HepG2 (cell line): ENCODE measurements around the gene FCGBP.
"Not testable (repeated sequence)": the region's sequence is repeated elsewhere in the genome, so short reads cannot be mapped to it uniquely, and the experiment has no call there.

Source experiments
- CSRNP2 ChIP-seq: sonication (generic); formaldehyde crosslinking; conservative IDR thresholded peaks from 2 replicates; pipeline ENCODE4 v1.8.0; 2022; ENCODE audit warnings: low read depth, missing genetic modification reagents
- CTCF ChIP-seq: sonication (generic); formaldehyde crosslinking; IDR thresholded peaks from 2 replicates; pipeline ENCODE4 v1.5.0; 2020; ENCODE audit warnings: mild to moderate bottlenecking, missing genetic modification reagents, moderate library complexity
- POLR2A ChIP-seq, 2 experiments: IDR thresholded peaks; 2 replicates each; pipeline ENCODE4 v1.6.1; 2011; ENCODE audit warnings: low read depth in 2 of 2, low read length in 2 of 2, mild to moderate bottlenecking in 1 of 2, moderate library complexity in 1 of 2; ENCODE audit not compliant: insufficient read depth in 1 of 2
- TF ChIP-seq, protein P1 (sequence below): sonication (generic); formaldehyde crosslinking; IDR thresholded peaks from 2 replicates; pipeline ENCODE4 v1.4.0; 2020; ENCODE audit warnings: missing genetic modification reagents

DNA sequence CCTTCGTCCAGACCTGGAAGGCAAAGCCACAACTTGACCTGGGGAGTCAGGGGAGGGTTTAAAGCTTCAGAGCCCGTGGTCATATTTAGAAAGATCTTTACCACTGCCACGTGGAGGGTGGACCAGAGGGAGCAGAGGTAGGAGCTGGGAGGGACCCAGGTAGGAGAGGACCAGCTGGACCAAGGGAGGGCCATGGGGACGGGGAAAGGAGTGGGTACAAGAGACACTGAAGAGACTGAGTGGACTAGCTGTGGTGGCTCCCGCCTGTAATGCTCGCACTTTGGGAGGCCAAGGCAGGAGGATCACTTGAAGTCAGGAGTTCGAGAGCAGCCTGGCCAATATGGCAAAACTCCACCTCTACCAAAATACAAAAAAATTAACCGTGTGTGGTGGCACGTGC, 49.7 kb downstream of the FCGBP start:
- TF ChIP-seq, protein P1, sequence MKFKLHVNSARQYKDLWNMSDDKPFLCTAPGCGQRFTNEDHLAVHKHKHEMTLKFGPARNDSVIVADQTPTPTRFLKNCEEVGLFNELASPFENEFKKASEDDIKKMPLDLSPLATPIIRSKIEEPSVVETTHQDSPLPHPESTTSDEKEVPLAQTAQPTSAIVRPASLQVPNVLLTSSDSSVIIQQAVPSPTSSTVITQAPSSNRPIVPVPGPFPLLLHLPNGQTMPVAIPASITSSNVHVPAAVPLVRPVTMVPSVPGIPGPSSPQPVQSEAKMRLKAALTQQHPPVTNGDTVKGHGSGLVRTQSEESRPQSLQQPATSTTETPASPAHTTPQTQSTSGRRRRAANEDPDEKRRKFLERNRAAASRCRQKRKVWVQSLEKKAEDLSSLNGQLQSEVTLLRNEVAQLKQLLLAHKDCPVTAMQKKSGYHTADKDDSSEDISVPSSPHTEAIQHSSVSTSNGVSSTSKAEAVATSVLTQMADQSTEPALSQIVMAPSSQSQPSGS (CRISPR knock-in tag) = not testable (repeated sequence)
- not testable (repeated sequence) for TF ChIP-seq POLR2A (IDR thresholded peaks at IDR 0.05; ENCODE audit: insufficient read depth in 1 of 2, low read depth in 2 of 2, low read length in 2 of 2); CTCF (CRISPR knock-in tag); CSRNP2 (CRISPR knock-in tag)
